DOHH2 (cell line): Measurements from ENCODE around the gene PCBP3.

Source experiments
- H3F3A ChIP-seq: fragments of 200-600 bp; sonication (generic), shearing (Covaris generic); 2 replicates; pipeline ENCODE4 v1.6.0; 2016; ENCODE audit warnings: antibody characterized with exemption, mild to moderate bottlenecking; ENCODE audit not compliant: control insufficient read depth, insufficient read depth
- H3K27ac ChIP-seq: fragments of 200-600 bp; sonication (generic); 2 replicates; pipeline ENCODE4 v1.5.1; 2014; ENCODE audit warnings: low read depth, mild to moderate bottlenecking, low read length, moderate library complexity
- H3K27me3 ChIP-seq: fragments of 200-600 bp; sonication (generic); 2 replicates; pipeline ENCODE4 v1.6.1; 2014; ENCODE audit warnings: mild to moderate bottlenecking, low read length, mixed read lengths; ENCODE audit not compliant: control insufficient read depth
- H3K36me3 ChIP-seq: fragments of 200-600 bp; sonication (generic); 2 replicates; pipeline ENCODE4 v1.6.1; 2014; ENCODE audit warnings: mild to moderate bottlenecking, low read length, moderate library complexity, mixed read lengths; ENCODE audit not compliant: control insufficient read depth
- H3K4me1 ChIP-seq: fragments of 200-600 bp; sonication (generic); 2 replicates; pipeline ENCODE4 v1.6.1; 2014; ENCODE audit warnings: mild to moderate bottlenecking, low read length, mixed read lengths; ENCODE audit not compliant: control insufficient read depth
- H3K4me2 ChIP-seq: fragments of 200-600 bp; sonication (generic); 2 replicates; pipeline ENCODE4 v1.6.0; 2014; ENCODE audit warnings: mild to moderate bottlenecking, low read length, moderate library complexity
- H3K4me3 ChIP-seq: fragments of 200-600 bp; sonication (generic); 2 replicates; pipeline ENCODE4 v1.5.1; 2014; ENCODE audit warnings: mild to moderate bottlenecking, low read length, mixed read lengths
- H3K79me2 ChIP-seq: fragments of 200-600 bp; sonication (generic); 2 replicates; pipeline ENCODE4 v1.6.1; 2014; ENCODE audit warnings: mild to moderate bottlenecking, low read length, mixed read lengths; ENCODE audit not compliant: control insufficient read depth
- H3K9me2 ChIP-seq: fragments of 200-600 bp; sonication (generic); replicated peaks from 2 replicates; pipeline ENCODE4 v1.6.1; 2014; ENCODE audit warnings: mild to moderate bottlenecking, low read length, mixed read lengths; ENCODE audit not compliant: control insufficient read depth
- H3K9me3 ChIP-seq: fragments of 200-600 bp; sonication (generic); 2 replicates; pipeline ENCODE4 v1.6.1; 2014; ENCODE audit warnings: antibody characterized with exemption, low read length, mixed read lengths; ENCODE audit not compliant: control insufficient read depth, insufficient read depth
- H4K20me1 ChIP-seq: fragments of 200-600 bp; sonication (generic); 2 replicates; pipeline ENCODE4 v1.6.0; 2014; ENCODE audit warnings: low read depth, mild to moderate bottlenecking, antibody characterized with exemption, low read length, moderate library complexity; ENCODE audit not compliant: control insufficient read depth, insufficient read depth
- CTCF ChIP-seq: fragments of 200-600 bp; sonication (generic); IDR thresholded peaks from one replicate; pipeline ENCODE4 v1.5.1; 2014; ENCODE audit warnings: antibody characterized with exemption, mild to moderate bottlenecking, low read depth, low read length; ENCODE audit not compliant: poor library complexity, severe bottlenecking
- EZH2phosphoT487 ChIP-seq: fragments of 200-600 bp; sonication (generic); IDR thresholded peaks from 2 replicates; pipeline ENCODE4 v1.6.1; 2017; ENCODE audit warnings: borderline replicate concordance, mild to moderate bottlenecking, antibody characterized with exemption, low read length, moderate library complexity, mixed read lengths

The PCBP3 gene

GRCh38 chr21:45640888-45641479 is 2.5 kb upstream of the PCBP3 start:
- no peak overlapping the region for H3K4me2 ChIP-seq
- H3K4me1 ChIP-seq = peaks cover 7% of the 10 kb centered on the region; the same call in 1 of the 2 replicates
- H3F3A ChIP-seq = no peaks in the 10 kb centered on the region
- no peaks in the 10 kb centered on the region for H4K20me1 ChIP-seq
- no peak for TF ChIP-seq CTCF
- no peak for TF ChIP-seq EZH2phosphoT487
- no peaks in the 10 kb centered on the region for H3K79me2 ChIP-seq
- H3K9me2 ChIP-seq = no peaks in the 10 kb centered on the region
- no peaks in the 10 kb centered on the region for H3K27me3 ChIP-seq
- H3K4me3 ChIP-seq = no peak overlapping the region
- H3K27ac ChIP-seq = no peak overlapping the region
- no peaks in the 10 kb centered on the region for H3K36me3 ChIP-seq
- H3K9me3 ChIP-seq = peaks cover 7% of the 10 kb centered on the region; the same call in 1 of the 2 replicates

DNA sequence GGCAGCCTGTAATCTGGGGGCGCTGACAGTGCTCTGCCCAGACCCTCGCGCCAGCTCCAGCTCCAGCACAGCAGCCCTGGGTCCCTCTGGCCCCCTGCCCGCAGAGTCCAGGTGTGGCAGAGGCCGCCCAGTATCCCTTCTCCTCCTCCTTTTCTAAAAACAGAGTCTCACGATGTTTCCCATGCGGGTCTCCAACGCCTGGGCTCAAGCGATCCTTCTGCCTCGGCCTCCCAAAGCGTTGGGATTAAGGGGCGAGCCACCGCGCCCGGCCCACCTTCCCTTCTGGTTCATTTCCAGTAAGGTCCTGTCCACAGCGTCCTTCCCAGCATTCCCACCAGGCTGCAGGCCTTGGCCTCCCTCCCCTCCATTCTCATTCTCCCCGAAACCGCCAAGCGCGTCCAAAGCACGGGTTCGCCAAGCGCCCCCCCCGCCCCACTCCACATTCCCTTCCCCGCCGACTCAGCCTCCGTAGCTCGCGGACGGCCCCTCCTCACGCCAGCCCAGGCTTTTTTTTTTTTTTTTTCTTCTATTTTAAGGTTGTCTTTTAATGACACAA is 2.0 kb upstream of the PCBP3 start:
- H3K9me3 ChIP-seq = peaks cover 1% of the 10 kb centered on the region; the same call in 1 of the 2 replicates
- H3F3A ChIP-seq = no peaks in the 10 kb centered on the region
- H3K27me3 ChIP-seq = no peaks in the 10 kb centered on the region
- H3K9me2 ChIP-seq = no peaks in the 10 kb centered on the region
- H4K20me1 ChIP-seq = no peaks in the 10 kb centered on the region
- peaks cover 7% of the 10 kb centered on the region; the same call in 1 of the 2 replicates for H3K4me1 ChIP-seq
- TF ChIP-seq EZH2phosphoT487 = no peak
- no peak for TF ChIP-seq CTCF
- H3K4me3 ChIP-seq = no peak overlapping the region
- H3K27ac ChIP-seq = no peak overlapping the region
- no peaks in the 10 kb centered on the region for H3K36me3 ChIP-seq
- H3K79me2 ChIP-seq = no peaks in the 10 kb centered on the region
- no peak overlapping the region for H3K4me2 ChIP-seq

DNA sequence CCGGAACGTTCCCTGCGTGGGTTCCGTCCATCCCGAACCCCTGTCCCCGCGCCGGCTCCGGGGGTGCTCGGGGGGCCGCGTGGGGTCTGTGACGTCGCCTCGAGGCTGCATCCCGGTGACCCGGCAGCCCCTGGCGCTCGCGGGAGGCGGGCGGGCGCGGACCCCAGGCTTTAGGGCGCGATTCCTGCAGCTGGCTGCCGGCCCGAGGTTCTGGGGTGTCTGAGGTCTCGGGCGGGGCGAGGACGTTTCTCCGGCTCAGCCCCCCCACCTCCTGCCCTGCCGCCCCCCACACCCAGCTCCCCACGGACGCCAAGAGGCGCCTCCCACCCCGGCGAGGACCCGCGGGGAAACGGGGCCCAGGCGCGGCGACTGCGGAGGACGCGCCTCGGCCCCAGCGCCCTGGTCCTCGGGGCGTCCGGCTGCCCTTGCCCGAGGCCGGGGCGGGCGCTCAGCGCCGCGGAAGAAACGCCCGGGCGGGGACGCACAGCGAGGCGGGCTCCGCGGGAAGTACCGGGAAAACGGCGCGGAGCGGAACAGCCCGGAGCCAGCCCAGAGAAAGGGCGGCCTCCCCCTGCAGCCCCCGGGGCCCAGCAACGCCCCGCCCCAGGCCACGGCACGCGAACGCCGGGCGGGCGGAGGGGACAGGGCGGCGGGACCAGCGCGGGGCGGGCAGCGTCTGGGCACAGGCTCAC is 1.3 kb upstream of the PCBP3 start:
- TF ChIP-seq CTCF = no peak
- no peak for TF ChIP-seq EZH2phosphoT487
- Histone ChIP-seq H3K4me2 (no peak overlapping the region), H3K27me3 (no peaks in the 10 kb centered on the region), H4K20me1 (no peaks in the 10 kb centered on the region), H3K36me3 (no peaks in the 10 kb centered on the region), H3K9me2 (no peaks in the 10 kb centered on the region), H3F3A (no peaks in the 10 kb centered on the region), H3K9me3 (no peaks in the 10 kb centered on the region), H3K79me2 (no peaks in the 10 kb centered on the region), H3K4me1 (peaks cover 7% of the 10 kb centered on the region; the same call in 1 of the 2 replicates), H3K4me3 (no peak overlapping the region), H3K27ac (no peak overlapping the region)
